Measurements from ENCODE around the gene BNIP5.
"Not testable (repeated sequence)": the region's sequence is repeated elsewhere in the genome, so short reads cannot be mapped to it uniquely, and the experiment has no call there.

The BNIP5 gene

GRCh38 chr6:36368921-36369865, 32.5 kb upstream of the BNIP5 start:
- no peak overlapping the region for H3K4me3 ChIP-seq (ENCODE audit: control insufficient read depth, low read depth, low read length)
- DNase-seq (ENCODE audit: low read depth) = peak; percentile 94
- no peak for TF ChIP-seq CTCF (IDR thresholded peaks at IDR 0.05; ENCODE audit: control insufficient read depth, insufficient read depth, low read depth, low read length, missing control alignments)

GRCh38 chr6:36368421-36368820, 31.7 kb upstream of the BNIP5 start:
- H3K4me3 ChIP-seq (ENCODE audit: control insufficient read depth, low read depth, low read length) = no peak overlapping the region
- TF ChIP-seq CTCF (IDR thresholded peaks at IDR 0.05; ENCODE audit: control insufficient read depth, insufficient read depth, low read depth, low read length, missing control alignments) = no peak
- no peak for DNase-seq (ENCODE audit: low read depth)

GRCh38 chr6:36367743-36368142, 31.1 kb upstream of the BNIP5 start:
- no peak overlapping the region for H3K4me3 ChIP-seq (ENCODE audit: control insufficient read depth, low read depth, low read length)
- no peak for DNase-seq (ENCODE audit: low read depth)

GRCh38 chr6:36364669-36365479, 28.2 kb upstream of the BNIP5 start:
- H3K4me3 ChIP-seq (ENCODE audit: control insufficient read depth, low read depth, low read length) = no peak overlapping the region
- TF ChIP-seq CTCF (IDR thresholded peaks at IDR 0.05; ENCODE audit: control insufficient read depth, insufficient read depth, low read depth, low read length, missing control alignments) = no peak

More at GRCh38 chr6:36367743-36368142, 31.1 kb upstream of the BNIP5 start:
- no peak for TF ChIP-seq CTCF (IDR thresholded peaks at IDR 0.05; ENCODE audit: control insufficient read depth, insufficient read depth, low read depth, low read length, missing control alignments)

GRCh38 chr6:36364061-36364635, 27.5 kb upstream of the BNIP5 start:
- DNase-seq (ENCODE audit: low read depth); H3K4me3 ChIP-seq (ENCODE audit: control insufficient read depth, low read depth, low read length): not testable (repeated sequence)

More at GRCh38 chr6:36364669-36365479, 28.2 kb upstream of the BNIP5 start:
- no peak for DNase-seq (ENCODE audit: low read depth)

- not testable (repeated sequence) for H3K4me3 ChIP-seq (ENCODE audit: control insufficient read depth, low read depth, low read length); DNase-seq (ENCODE audit: low read depth)
These were observed 26.7 kb upstream of the BNIP5 start for GRCh38 chr6:36363371-36363752.

GRCh38 chr6:36362551-36363370, 26.1 kb upstream of the BNIP5 start:
- no peak for DNase-seq (ENCODE audit: low read depth)
- no peak overlapping the region for H3K4me3 ChIP-seq (ENCODE audit: control insufficient read depth, low read depth, low read length)
- TF ChIP-seq CTCF (IDR thresholded peaks at IDR 0.05; ENCODE audit: control insufficient read depth, insufficient read depth, low read depth, low read length, missing control alignments) = no peak
